SK-N-MC (cell line): ENCODE results near the gene KCNMA1.

Source experiments
- DNase-seq: peaks from one replicate; pipeline ENCODE4 v3.0.0-alpha.2; 2011; ENCODE audit warnings: low read depth, low spot score
- H3K27ac ChIP-seq: fragments of 200-600 bp; sonication (generic); 2 replicates; pipeline ENCODE4 v1.5.1; 2016; ENCODE audit warnings: mixed run types
- H3K36me3 ChIP-seq: fragments of 200-600 bp; sonication (generic); 2 replicates; pipeline ENCODE4 v1.6.1; 2017; ENCODE audit warnings: antibody characterized with exemption, low read length, mixed read lengths; ENCODE audit not compliant: insufficient read depth
- H3K4me3 ChIP-seq: fragments of 200-600 bp; sonication (generic); 2 replicates; pipeline ENCODE4 v1.5.1; 2016
- H3K9ac ChIP-seq: fragments of 200-600 bp; sonication (generic); 2 replicates; pipeline ENCODE4 v1.8.0; 2017; ENCODE audit warnings: mixed run types, mixed read lengths; ENCODE audit not compliant: insufficient read length
- H3K9me3 ChIP-seq: fragments of 200-600 bp; sonication (generic); 2 replicates; pipeline ENCODE4 v1.6.1; 2017; ENCODE audit warnings: low read depth, mild to moderate bottlenecking, antibody characterized with exemption, low read length, moderate library complexity, mixed read lengths
- EZH2 ChIP-seq: fragments of 200-600 bp; sonication (generic); IDR thresholded peaks from one replicate; pipeline ENCODE4 v1.6.1; 2017; ENCODE audit warnings: antibody characterized with exemption
- FOXP2 ChIP-seq: optimal IDR thresholded peaks from 2 replicates; pipeline ENCODE3; 2011; ENCODE audit warnings: mild to moderate bottlenecking, moderate library complexity; ENCODE audit not compliant: insufficient read depth; ENCODE audit errors: extremely low read length, control extremely low read depth
- POLR2AphosphoS5 ChIP-seq: IDR thresholded peaks from 2 replicates; pipeline ENCODE4 v1.6.1; 2012; ENCODE audit warnings: mild to moderate bottlenecking, low read depth, low read length, borderline replicate concordance

Gene KCNMA1

GRCh38 chr10:77398986-77399755 is 238.4 kb downstream of the KCNMA1 start:
- Histone ChIP-seq H3K27ac (no peak overlapping the region), H3K9ac (no peak overlapping the region), H3K36me3 (no peaks in the 10 kb centered on the region), H3K9me3 (no peaks in the 10 kb centered on the region), H3K4me3 (no peak overlapping the region)
- no peak for DNase-seq
- TF ChIP-seq EZH2 (no peak), FOXP2 (no peak), POLR2AphosphoS5 (no peak)

- no peak overlapping the region for H3K4me3 ChIP-seq
- no peak for DNase-seq
- H3K36me3 ChIP-seq = no peaks in the 10 kb centered on the region
- TF ChIP-seq EZH2 (no peak), FOXP2 (no peak), POLR2AphosphoS5 (no peak)
- no peaks in the 10 kb centered on the region for H3K9me3 ChIP-seq
- no peak overlapping the region for H3K27ac ChIP-seq
- no peak overlapping the region for H3K9ac ChIP-seq
These were observed 239.1 kb downstream of the KCNMA1 start for GRCh38 chr10:77398558-77398957.

GRCh38 chr10:77397103-77397502 is 240.5 kb downstream of the KCNMA1 start:
- no peak for DNase-seq
- H3K9me3 ChIP-seq = no peaks in the 10 kb centered on the region
- no peak for TF ChIP-seq EZH2
- no peak for TF ChIP-seq FOXP2
- TF ChIP-seq POLR2AphosphoS5 = no peak
- no peak overlapping the region for H3K27ac ChIP-seq
- H3K9ac ChIP-seq = no peak overlapping the region
- H3K4me3 ChIP-seq = no peak overlapping the region
- no peaks in the 10 kb centered on the region for H3K36me3 ChIP-seq

- no peak for DNase-seq
- no peaks in the 10 kb centered on the region for H3K36me3 ChIP-seq
- H3K27ac ChIP-seq = no peak overlapping the region
- TF ChIP-seq EZH2 = no peak
- TF ChIP-seq FOXP2 = no peak
- no peak for TF ChIP-seq POLR2AphosphoS5
- no peak overlapping the region for H3K4me3 ChIP-seq
- no peak overlapping the region for H3K9ac ChIP-seq
- no peaks in the 10 kb centered on the region for H3K9me3 ChIP-seq
These were observed 241.3 kb downstream of the KCNMA1 start for GRCh38 chr10:77396290-77396689.

GRCh38 chr10:77393821-77394501 is 243.6 kb downstream of the KCNMA1 start:
- Histone ChIP-seq H3K4me3 (no peak overlapping the region), H3K9me3 (no peaks in the 10 kb centered on the region), H3K27ac (no peak overlapping the region), H3K9ac (no peak overlapping the region), H3K36me3 (no peaks in the 10 kb centered on the region)
- DNase-seq = no peak
- TF ChIP-seq POLR2AphosphoS5 = no peak
- TF ChIP-seq FOXP2 = no peak
- TF ChIP-seq EZH2 = no peak

GRCh38 chr10:77393411-77393810 is 244.2 kb downstream of the KCNMA1 start:
- no peaks in the 10 kb centered on the region for H3K36me3 ChIP-seq
- H3K27ac ChIP-seq = no peak overlapping the region
- H3K9ac ChIP-seq = no peak overlapping the region
- H3K4me3 ChIP-seq = no peak overlapping the region
- DNase-seq = no peak
- no peaks in the 10 kb centered on the region for H3K9me3 ChIP-seq
- TF ChIP-seq POLR2AphosphoS5 (no peak), FOXP2 (no peak), EZH2 (no peak)

- TF ChIP-seq EZH2 (no peak), FOXP2 (no peak), POLR2AphosphoS5 (no peak)
- Histone ChIP-seq H3K36me3 (no peaks in the 10 kb centered on the region), H3K4me3 (no peak overlapping the region), H3K27ac (no peak overlapping the region), H3K9ac (no peak overlapping the region), H3K9me3 (no peaks in the 10 kb centered on the region)
- DNase-seq = no peak
These were observed 244.8 kb downstream of the KCNMA1 start for GRCh38 chr10:77392851-77393250.

GRCh38 chr10:77392236-77392721 is 245.3 kb downstream of the KCNMA1 start:
- Histone ChIP-seq H3K36me3 (no peaks in the 10 kb centered on the region), H3K4me3 (no peak overlapping the region), H3K9me3 (no peaks in the 10 kb centered on the region), H3K27ac (no peak overlapping the region), H3K9ac (no peak overlapping the region)
- TF ChIP-seq FOXP2 = no peak
- no peak for TF ChIP-seq EZH2
- no peak for TF ChIP-seq POLR2AphosphoS5
- no peak for DNase-seq
